HG03571 (cell line): Measurements from ENCODE around the gene DNAJC1.
"Not testable (repeated sequence)": the region's sequence is repeated elsewhere in the genome, so short reads cannot be mapped to it uniquely, and the experiment has no call there.

ENCODE experiments used
- ATAC-seq: cut with Tn5 transposase; IDR thresholded peaks from one replicate; pipeline ENCODE4 v1.9.1; 2021; ENCODE audit not compliant: unreplicated experiment

DNAJC1 gene

DNA sequence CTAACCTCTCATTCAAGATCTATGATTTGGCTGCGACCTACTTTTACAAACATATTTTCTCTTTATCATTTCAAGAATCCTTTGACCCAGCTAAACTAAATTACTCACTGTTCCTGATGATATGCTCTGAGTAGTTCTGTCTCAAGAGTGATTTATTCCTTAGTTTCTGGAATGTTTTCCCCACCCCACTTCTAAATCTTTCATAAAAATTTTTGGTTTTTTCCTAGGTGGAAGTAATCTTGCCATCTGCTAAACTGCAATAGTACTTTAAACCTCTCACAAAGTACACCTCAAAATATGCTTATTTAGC, 170.8 kb downstream of the DNAJC1 start:
- ATAC-seq, result no peak

DNA sequence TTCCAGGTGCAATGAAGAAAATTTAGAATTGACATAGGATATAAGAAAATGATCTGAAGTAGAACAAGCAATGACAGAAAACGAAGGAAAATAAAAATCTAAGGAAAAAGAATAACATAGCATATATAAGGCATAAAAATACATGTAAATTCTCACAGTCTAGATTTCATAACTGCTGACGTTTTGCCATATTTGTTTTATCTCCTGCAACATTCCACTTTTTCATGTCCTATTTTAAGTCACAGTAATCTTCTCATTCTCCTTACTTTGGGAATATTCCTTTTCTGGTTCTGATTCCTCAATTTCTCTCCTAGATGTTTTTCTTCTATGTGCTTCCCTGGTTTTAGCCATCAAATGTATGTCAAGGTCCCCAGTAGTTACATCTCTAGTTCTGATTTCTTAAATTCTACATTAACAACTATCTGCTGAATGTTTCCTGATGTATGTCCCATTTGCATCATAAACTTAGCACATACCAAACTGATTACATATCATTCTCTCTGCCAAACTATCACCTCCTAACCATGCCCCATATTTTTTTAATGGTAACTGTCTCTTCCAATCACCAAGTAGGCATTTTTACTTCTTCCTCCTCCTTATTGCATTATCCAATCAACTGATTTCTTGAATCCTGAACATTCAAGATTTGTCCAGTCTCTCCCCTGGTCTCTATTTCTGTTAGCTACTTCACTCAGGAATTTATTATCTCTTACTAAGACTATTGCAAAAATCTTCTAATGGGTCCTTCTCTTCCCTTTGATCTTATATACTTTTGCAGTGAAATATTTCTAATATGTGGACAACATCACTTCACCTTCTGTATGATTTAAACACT, 171.3 kb downstream of the DNAJC1 start:
- no peak for ATAC-seq

DNA sequence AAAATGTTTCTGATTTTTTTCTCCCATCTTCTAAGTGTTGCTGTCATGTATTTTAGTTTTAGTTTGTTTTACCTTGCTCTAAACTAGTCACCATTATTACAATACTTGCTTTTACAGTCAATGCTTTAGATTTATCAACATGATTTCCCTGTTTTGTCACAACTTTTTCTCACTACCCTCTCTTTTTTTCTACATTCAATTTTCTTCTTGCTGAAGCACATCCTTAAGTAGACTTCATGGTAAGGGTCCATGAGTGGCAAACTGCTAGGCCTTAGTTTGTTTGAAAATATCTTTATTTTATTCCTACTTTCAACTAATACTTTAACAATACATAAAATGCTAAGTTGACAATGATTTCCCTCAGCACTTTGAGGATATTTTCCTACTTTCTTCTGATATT, 173.5 kb downstream of the DNAJC1 start:
- no peak for ATAC-seq

DNA sequence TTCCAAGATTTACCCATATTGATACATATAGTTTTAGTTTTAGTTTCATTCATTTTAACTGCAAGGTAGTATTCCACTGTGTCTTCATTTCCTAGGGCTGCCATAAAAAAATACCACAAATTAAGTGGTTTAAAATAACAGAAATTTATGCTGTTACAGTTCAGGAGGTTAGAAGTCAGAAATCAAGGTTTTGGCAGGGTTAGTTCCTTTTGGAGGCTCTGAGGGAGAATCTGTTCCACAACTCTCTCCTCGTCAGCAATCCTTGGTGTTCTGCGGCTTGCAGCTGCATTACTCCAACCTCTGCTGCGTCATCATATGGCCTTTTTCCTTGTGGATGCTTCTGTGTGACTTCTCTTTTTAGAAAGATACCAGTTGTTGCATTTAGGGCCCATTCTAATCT, 176.2 kb downstream of the DNAJC1 start:
- ATAC-seq, result no peak

DNA sequence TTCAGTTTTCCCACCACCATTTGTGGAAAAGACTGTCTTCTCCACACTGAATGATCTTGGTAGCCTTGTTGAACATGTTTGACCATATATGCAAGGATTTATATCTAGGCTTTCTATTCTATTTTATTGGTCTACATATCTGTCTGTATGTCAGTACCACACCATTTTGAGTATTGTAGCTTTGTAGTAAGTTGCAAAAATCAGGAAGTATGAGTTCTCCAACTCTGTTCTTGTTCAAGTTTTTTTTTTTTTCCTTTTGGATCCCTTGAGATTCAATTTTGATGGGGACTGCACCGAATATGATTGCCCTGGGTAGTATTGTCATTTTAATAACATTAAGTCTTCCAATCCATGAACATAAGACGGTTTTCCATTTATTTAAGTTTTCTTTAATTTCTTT, 176.8 kb downstream of the DNAJC1 start:
- no peak for ATAC-seq

DNA sequence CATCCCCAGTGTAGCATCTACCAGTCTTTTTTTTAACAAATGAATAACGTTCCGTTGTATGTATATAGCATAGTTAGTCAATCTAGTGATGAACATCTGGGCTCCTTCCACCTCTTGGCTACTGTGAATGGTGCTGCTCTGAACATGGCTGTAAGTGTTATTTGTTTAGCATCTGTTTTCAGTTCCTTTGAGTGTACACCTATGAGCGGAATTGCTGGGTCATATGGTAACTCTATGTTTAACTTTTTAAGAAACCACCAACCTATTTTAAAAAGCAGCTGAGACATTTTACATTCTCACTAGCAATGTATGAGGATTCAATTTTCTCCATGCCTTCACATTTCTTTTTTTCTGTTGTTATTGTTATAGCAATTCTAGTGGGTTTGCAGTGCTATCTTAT, 178.2 kb downstream of the DNAJC1 start:
- ATAC-seq, result no peak

DNA sequence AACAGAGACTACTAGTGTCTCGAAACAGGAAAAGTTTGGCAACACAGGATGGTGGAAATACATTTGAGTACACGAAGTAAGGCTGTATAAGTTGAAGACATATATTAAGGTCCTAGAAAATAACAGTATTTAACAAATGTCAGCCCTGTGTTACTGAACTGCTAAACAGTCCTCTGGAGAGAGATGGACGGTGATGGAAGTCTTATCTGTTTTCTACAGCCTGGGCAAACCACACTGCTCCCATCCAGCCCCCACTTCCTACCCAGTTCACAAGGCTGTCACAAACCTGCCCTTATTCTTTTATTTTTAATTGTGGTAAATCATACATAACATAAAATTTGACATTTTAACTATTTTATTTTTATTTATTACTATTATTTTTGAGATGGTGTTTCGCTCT, 179.1 kb downstream of the DNAJC1 start:
- ATAC-seq, result no peak

DNA sequence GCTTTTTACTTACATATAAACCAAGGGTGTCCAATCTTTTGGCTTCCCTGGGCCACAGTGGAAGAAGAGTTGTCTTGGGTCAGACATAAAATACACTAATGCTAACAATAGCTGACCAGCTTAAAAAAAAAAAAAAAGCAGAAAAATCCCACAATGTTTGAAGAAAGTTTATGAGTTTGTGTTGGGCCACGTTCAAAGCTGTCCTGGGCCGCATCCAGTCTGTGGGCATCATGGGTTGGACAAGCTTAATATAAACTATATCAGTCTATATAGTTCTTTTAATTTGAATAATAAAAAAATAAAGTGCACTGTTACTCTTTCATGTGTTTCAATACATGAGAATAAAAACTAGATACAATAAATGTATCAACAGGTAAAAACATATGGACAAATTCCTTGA, 179.9 kb downstream of the DNAJC1 start:
- ATAC-seq, result no peak

DNA sequence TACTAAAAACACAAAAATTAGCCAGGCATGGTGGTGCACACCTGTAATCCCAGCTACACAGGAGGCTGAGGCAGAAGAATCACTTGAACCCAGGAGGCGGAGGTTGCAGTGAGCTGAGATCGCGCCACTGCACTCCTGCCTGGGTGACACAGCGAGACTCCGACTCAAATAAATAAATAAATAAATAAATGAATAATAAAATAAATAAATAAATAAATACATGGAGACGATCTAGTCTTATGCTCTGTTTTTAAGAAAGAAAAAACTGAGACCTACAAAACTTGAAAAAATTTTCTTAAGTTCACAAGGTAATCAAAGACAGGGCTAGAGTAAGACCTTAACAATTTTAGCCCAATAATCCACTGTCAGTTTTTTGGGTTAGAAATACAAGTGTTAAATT, 181.3 kb downstream of the DNAJC1 start:
- ATAC-seq, result not testable (repeated sequence)

DNA sequence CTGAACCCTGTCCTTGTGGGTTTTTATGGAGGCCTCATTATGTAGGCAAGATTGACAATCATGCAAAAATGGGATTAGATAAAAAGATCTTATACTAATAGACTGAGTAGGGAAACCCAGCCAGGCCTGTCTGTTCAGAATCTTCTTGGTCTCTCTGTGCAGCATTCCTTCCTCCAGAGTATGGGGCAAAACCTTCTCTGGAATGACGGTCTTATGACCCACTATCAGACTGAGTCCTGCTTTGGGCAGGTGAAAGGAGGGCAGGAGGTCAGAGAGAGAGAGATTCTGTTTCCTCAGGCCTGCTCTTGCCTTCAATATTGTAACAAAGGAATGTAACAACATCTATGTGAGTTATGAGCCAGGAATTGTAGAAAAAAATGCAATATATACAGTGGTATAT, 182.6 kb downstream of the DNAJC1 start:
- no peak for ATAC-seq

DNA sequence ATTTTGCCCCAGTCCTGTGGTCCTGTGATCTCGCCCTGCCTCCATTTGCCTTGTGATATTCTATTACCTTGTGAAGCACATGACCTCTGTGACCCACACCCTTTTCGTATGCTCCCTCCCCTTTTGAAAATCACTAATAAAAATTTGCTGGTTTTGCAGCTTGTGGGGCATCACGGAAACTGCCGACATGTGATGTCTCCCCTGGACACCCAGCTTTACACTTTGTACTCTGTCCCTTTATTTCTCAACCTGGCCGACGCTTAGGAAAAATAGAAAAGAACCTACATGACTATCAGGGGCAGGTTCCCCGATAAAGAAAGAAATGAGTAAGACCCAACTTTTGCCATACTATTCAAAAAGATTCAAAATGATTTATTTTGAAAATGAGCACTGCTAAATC, 185.1 kb downstream of the DNAJC1 start:
- ATAC-seq, result not testable (repeated sequence)

DNA sequence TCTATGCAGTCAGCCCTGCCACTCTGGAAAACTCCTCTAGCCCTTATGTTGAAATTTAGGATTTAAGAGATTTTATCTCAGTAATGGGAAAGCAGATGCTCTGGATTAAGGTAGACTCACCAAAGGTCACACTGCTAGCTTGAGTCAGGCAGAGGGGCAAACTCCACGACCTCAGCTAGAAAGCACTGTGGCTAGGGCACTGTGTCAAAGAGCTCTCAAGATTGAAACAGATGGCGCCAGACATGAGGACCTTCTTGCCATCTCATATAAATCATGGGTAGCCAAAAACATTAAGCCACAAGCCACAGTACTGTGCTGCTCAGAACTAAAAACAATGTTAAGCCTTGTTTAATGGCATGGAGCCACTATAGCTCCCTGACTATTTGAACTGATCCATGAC, 188.7 kb downstream of the DNAJC1 start:
- ATAC-seq, result no peak

DNA sequence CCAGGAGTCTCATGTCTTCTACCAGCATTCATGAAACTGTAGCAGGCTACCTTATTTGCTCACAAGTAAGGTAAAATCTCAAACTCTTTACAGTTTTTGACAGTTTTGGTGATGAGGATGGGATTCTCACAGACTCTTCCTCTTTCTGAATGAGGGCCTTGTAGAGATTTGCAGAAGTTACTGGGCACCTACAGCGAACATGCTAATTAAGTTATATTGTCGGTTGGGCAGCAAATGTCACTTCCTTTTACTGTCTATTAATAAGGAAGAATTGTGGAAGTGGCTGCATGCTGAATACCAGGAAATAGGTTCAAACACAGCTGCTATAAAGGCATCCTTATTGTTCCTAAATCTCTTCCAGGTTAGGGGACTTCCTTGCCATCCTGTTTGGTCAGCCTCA, 189.6 kb downstream of the DNAJC1 start:
- no peak for ATAC-seq

DNA sequence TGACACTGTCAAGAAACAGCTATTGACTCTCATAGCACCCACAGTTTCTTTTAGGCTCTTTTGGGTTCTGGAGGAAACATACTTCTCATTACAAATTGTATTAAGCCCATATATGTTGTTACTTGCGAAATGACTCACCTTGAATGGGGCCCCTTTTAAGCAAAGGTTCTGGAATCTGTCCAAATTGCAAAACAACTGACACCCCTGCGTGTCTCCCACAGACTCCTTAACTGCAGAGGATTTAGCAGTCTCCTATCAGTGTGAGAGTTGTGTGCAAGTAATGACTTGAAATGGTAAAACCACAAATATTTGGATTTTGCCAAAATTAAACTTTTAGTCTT, 192.3 kb downstream of the DNAJC1 start:
- no peak for ATAC-seq

DNA sequence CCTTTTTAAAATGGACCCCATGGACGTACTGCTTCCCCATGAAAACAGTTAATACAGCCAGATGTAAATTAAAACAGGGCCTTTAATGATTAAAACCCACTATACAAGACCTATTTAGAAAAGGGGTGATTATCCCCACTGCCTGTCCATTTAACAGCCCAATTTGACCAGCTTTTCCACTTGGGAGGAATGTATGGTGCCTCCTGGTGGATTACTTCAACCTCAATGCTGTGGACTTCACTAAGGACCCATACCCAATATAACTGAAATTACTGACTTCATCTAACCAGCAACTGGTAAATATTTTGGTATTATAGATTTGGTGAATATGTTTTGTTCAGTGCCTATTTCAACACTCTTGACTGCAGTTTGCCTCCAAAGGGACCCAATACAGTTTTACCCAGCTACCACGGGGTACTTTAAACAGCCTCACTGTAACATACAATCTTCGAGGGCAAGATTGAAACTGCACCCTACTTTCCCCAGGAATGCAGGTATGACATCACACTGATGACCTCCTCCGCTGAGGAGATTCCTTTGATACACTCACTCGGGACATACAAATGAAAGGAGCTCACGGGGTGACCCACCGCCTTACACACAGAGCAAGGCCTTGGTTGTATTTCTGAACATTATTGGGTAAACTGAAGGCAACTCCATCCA, 192.8 kb downstream of the DNAJC1 start:
- ATAC-seq, result no peak

DNA sequence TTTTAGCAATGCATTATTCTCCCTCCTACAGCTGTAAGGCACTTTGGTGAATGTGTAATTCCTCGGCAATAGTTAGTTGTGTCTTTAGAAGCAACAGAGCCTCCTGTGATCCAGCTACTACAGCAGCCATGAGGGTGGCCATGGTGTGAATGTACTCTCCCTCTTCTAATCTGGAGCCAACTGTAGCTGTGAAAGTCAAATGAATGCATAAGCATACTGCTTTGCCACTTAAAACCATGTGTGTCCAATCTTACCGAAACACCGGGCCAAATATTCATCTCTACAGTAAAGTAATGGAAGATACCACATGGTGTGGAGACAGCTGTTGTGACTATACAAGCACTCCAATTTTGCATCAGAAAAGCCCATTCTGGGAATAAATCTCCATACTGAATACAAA, 195.0 kb downstream of the DNAJC1 start:
- ATAC-seq, result no peak

DNA sequence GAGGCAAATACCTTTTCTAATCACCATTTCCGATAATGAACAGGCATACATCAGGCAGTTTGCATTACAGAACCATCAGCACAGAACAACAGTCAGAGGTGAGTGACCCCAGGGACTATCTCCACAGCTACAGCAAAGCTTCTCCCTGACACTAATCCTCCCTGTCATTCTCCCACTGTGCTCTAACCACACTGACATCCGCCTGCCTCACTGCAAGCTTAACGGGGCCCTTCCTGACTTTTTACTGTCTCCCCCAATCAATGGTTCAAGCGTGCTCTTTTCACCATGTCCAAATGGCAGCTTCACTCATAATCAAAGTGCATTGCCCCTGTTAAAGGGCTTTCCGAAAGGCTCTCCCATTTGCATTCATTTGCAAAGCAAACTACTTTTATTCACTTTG, 196.3 kb downstream of the DNAJC1 start:
- no peak for ATAC-seq

DNA sequence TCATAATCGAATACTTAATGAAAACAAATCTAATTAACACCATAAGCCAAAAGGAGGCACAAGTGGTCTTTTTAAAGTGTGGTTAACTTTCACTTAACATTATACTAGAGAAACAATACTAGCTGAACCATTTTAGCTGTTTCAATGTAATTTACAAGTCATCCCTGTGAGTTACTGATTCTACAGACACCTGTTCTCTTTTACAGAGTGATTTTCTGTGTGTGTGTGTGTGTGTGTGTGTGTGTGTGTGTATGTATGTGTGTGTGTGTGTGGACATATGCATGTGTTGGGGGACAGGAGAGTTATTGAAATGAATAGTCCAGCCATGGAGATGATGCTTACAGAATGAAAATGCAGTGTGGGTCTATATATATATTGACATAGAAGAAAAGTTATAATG, 200.2 kb downstream of the DNAJC1 start:
- no peak for ATAC-seq

DNA sequence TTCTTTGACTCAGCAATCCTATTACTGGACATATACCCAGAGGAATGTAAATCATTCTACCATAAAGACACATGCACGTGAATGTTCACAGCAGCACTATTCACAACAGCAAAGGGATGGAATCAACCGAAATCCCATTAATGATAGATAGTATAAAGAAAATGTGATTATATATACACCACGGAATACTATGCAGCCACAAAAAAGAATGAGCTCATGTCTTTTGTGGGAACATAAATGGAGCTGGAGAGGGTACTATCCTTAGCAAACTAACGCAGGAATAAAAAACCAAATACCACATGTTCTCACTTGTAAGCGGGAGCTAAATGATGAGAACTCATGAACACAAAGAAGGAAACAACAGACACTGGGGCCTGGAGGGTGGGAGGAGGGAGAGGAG, 201.9 kb downstream of the DNAJC1 start:
- no peak for ATAC-seq

DNA sequence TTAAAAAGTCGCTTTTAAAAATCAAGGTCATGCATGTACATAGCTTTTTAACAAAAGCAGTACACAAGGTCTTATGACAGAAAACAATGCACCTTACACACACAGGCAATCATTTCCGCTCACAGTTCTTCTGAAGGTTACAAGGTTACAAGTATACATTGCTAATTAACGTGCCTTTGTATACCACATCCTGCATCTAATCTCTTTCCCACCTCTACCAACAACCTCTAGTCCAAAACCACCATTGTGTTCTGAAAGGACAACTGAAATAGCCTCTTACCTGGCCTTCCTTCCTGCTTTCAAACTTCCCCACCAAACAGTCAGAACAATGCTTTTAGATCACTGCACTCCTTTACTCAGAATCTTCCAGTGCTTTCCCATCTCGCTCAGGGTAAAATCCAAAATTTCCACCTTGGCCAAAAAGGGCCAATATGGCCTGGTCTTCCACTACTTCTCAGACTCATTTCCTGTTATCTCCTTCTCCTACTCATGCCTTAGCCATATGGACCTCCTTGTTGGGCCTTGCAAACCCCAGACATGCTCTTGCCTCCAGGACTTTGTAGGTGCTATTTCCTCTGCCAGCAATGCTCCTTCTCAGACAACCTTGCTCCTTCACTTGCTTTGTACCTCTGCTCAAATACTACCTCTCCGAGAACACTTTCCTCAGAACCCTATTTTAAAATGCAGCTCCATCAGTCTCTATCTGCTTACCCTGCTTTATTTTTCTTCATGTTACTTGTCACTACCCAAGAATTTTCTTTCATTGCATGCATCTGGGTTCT, 205.4 kb downstream of the DNAJC1 start:
- no peak for ATAC-seq

DNA sequence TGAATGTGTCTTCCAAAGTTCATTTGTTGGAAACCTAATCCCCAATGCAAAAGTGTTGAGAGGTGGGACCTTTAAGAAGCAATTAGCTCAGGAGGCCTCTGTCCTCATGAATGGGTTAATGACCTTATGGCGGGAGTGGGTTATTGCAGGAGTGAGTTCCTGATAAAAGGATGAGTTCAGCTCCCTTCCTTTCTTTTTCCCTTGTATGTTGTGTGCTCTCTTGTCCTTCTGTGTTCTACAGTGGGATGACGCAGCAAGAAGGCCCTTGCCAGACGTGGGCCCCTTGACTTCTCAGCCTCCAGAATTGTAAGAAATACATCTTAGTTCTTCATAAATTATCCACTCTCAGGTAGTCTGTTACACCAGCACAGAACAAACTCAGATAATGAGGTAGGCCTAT, 206.0 kb downstream of the DNAJC1 start:
- no peak for ATAC-seq

DNA sequence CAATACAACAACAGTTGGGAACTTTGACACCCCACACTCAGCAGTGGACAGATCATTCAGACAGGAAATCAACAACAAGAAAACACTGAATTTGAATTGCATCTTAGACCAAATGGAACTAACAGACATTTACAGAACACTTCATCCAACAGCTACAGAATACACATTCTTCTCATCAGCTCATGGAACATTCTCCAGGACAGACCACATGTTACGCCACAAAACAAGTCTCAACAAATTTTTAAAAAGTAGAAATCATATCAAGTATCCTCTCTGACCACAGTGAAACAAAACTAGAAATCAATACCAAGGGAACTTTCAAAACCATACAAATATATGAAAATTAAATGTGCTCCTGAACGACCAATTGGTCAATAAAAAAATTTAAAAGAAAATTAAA, 212.3 kb downstream of the DNAJC1 start:
- no peak for ATAC-seq
